Ovary (tissue), 9 donors: Measurements from ENCODE around the gene COPS8. TPM values are rescaled to one million over a fixed set of nuclear protein-coding genes. Genes with fewer than 3 reads are reported as not detected.

Experiments
- DNase-seq, 5 donors: peaks; one replicate each; pipeline ENCODE4 v3.0.0-alpha.2; 2019 to 2020
- H3K27ac ChIP-seq, 2 donors: fragments of 200-600 bp; one replicate each; pipeline versions ENCODE4 v1.5.1 to v1.8.0; 2019 to 2022
- H3K27me3 ChIP-seq: fragments of 200-600 bp; one replicate; pipeline ENCODE4 v1.8.0; 2022
- H3K36me3 ChIP-seq: fragments of 200-600 bp; sonication (generic); one replicate; pipeline ENCODE4 v1.5.1; 2019
- H3K4me1 ChIP-seq: one replicate; pipeline ENCODE4 v1.8.1; 2013; ENCODE audit warnings: mild to moderate bottlenecking, moderate library complexity; ENCODE audit not compliant: insufficient read depth
- H3K4me3 ChIP-seq: fragments of 200-600 bp; sonication (generic); one replicate; pipeline ENCODE4 v1.5.1; 2017
- H3K9me3 ChIP-seq, 2 donors: fragments of 200-600 bp in 1 of 2; sonication (generic) in 1 of 2; one replicate each; pipeline versions ENCODE4 v1.5.1 to v1.8.1; 2013 to 2019; ENCODE audit warnings: mild to moderate bottlenecking in 1 of 2, moderate library complexity in 1 of 2
- CTCF ChIP-seq, 3 donors: fragments of 450-650 bp in 2 of 3; fragments of 200-600 bp in 1 of 3; IDR thresholded peaks; one replicate each; pipeline versions ENCODE4 v1.5.1 to v1.8.0; 2016 to 2022; ENCODE audit warnings: antibody characterized with exemption in 3 of 3, mild to moderate bottlenecking in 1 of 3
- EP300 ChIP-seq: sonication (generic); formaldehyde crosslinking; IDR thresholded peaks from one replicate; pipeline ENCODE4 v1.6.1; 2017; ENCODE audit warnings: antibody characterized with exemption
- POLR2A ChIP-seq: fragments of 450-650 bp; IDR thresholded peaks from one replicate; pipeline ENCODE4 v1.6.1; 2017; ENCODE audit warnings: antibody characterized with exemption, mild to moderate bottlenecking, moderate library complexity
- WGBS, 3 donors: extraction: QIAGEN DNeasy Blood & Tissue Kit in 1 of 3; methylation state at CpG; one replicate each; pipeline versions ENCODE4 v1.1.5 to v1.1.7; 2013 to 2017; 5-methylcytosine and 5-hydroxymethylcytosine counted together
- intact Hi-C, 4 donors: fragments of 100-400 bp; cut with DNase I; formaldehyde crosslinking; loops; one replicate each; pipeline versions ENCODE4 v1.11.0 to v1.15.1; 2022 to 2023
- polyA plus RNA-seq, 2 donors: library from polyadenylated mRNA; stranded (reverse); fragments of 200-250 nt in 1 of 2; fragments of 350-450 nt in 1 of 2; fragmentation: Illumina TruSeq in 1 of 2; extraction: RNeasy Lipid Tissue Mini Kit (QIAGEN cat#74804) in 1 of 2; gene quantifications; one replicate each; pipeline ENCODE4 v1.2.3, GENCODE V29; 2013 to 2014
- total RNA-seq, 7 donors: library from RNA; depleted of rRNA in 2 of 7; stranded (reverse); fragments of >200 nt in 2 of 7; fragmentation: NEBNext Ultra II Directional in 3 of 7; extraction: Animal tissue kit (Norgen Biotek cat#: 25700) in 3 of 7; gene quantifications; one replicate each; pipeline versions ENCODE4 v1.1.0 to v1.2.4, GENCODE V29; 2016 to 2023
- donor health status: DM: no; HTN: no; CAD: no; lungs with moderate emphysema.
- donor health status: DM: no; HTN: no; CAD: no.
- donor health status: Bipolar disorder and iron deficiency.
- donor health status: DM: yes; HTN: yes; CAD: no.
- donor health status: DM: no; HTN: no; CAD: no.
- donor health status: DM: yes; HTN: yes; CAD: no.

COPS8 gene
- total and polyA plus RNA-seq, 9 donors: 43.9 to 116 (median 56.6) TPM

GRCh38 chr2:237118561-237119155 is 33.0 kb downstream of the COPS8 start:
- H3K4me3 ChIP-seq: no peak overlapping the region
- H3K27me3 ChIP-seq: no peaks in the 10 kb centered on the region
- intact Hi-C loops: no loop called here
- no peak overlapping the region for H3K27ac ChIP-seq
- no peak for DNase-seq
- no peaks in the 10 kb centered on the region for H3K36me3 ChIP-seq
- no peaks in the 10 kb centered on the region for H3K9me3 ChIP-seq
- TF ChIP-seq CTCF (IDR thresholded peaks at IDR 0.05) (no peak), POLR2A (no peak), EP300 (no peak)
- no peaks in the 10 kb centered on the region for H3K4me1 ChIP-seq
- 37 to 39% (median 38%) methylated on average over 6 of the region's 6 CpGs for WGBS, 3 donors

GRCh38 chr2:237120916-237121315 is 35.2 kb downstream of the COPS8 start:
- intact Hi-C loops: loop anchor here in 1 of 4 donors (10.0 kb wide), 1 partner anchor 454 kb away; no protein-coding TSS in a partner anchor
- Histone ChIP-seq H3K27ac (no peak overlapping the region), H3K4me3 (no peak overlapping the region), H3K4me1 (no peaks in the 10 kb centered on the region), H3K27me3 (no peaks in the 10 kb centered on the region), H3K36me3 (no peaks in the 10 kb centered on the region), H3K9me3 (no peaks in the 10 kb centered on the region)
- no peak for TF ChIP-seq POLR2A
- no peak for TF ChIP-seq EP300
- TF ChIP-seq CTCF (IDR thresholded peaks at IDR 0.05): no peak
- DNase-seq: no peak
- WGBS, 3 donors: 84 to 86% (median 84%) methylated on average over 4 of the region's 4 CpGs

- no peaks in the 10 kb centered on the region for H3K4me1 ChIP-seq
- no peak overlapping the region for H3K27ac ChIP-seq
- H3K36me3 ChIP-seq: no peaks in the 10 kb centered on the region
- no peak overlapping the region for H3K4me3 ChIP-seq
- intact Hi-C loops: loop anchor here in 1 of 4 donors (10.0 kb wide), 1 partner anchor 453 kb away; no protein-coding TSS in a partner anchor
- 92 to 100% (median 92%) methylated on average over 1 of the region's 1 CpG for WGBS, 3 donors
- no peak for DNase-seq
- no peak for TF ChIP-seq EP300
- TF ChIP-seq POLR2A: no peak
- TF ChIP-seq CTCF (IDR thresholded peaks at IDR 0.05): no peak
- H3K9me3 ChIP-seq: no peaks in the 10 kb centered on the region
- H3K27me3 ChIP-seq: no peaks in the 10 kb centered on the region
Measured at GRCh38 chr2:237121321-237121720, 35.6 kb downstream of the COPS8 start.

GRCh38 chr2:237122214-237122666 is 36.6 kb downstream of the COPS8 start:
- H3K4me1 ChIP-seq: no peaks in the 10 kb centered on the region
- peak; percentile 51 to 68 (median 61) for DNase-seq
- H3K27ac ChIP-seq: no peak overlapping the region
- no peaks in the 10 kb centered on the region for H3K27me3 ChIP-seq
- whole genome bisulfite sequencing, 3 donors: 64 to 69% (median 68%) methylated on average over 8 of the region's 8 CpGs
- H3K9me3 ChIP-seq: no peaks in the 10 kb centered on the region
- H3K36me3 ChIP-seq: no peaks in the 10 kb centered on the region
- intact Hi-C loops: loop anchor here in 1 of 4 donors (10.0 kb wide), 1 partner anchor 453 kb away; no protein-coding TSS in a partner anchor
- TF ChIP-seq POLR2A (no peak), CTCF (IDR thresholded peaks at IDR 0.05) (peak in 2 of 3 donors; percentile 49 to 50), EP300 (no peak)
- no peak overlapping the region for H3K4me3 ChIP-seq
